ENCODE results near the gene POR. TPM values are rescaled to one million over a fixed set of nuclear protein-coding genes. Genes with fewer than 3 reads are reported as not detected.

The POR gene
- total and polyA plus RNA-seq, 2 of the 13 experiments (the other 11 are each of a cell fraction or from before 2014, with no cell fraction given) = 145 to 266 TPM

DNA sequence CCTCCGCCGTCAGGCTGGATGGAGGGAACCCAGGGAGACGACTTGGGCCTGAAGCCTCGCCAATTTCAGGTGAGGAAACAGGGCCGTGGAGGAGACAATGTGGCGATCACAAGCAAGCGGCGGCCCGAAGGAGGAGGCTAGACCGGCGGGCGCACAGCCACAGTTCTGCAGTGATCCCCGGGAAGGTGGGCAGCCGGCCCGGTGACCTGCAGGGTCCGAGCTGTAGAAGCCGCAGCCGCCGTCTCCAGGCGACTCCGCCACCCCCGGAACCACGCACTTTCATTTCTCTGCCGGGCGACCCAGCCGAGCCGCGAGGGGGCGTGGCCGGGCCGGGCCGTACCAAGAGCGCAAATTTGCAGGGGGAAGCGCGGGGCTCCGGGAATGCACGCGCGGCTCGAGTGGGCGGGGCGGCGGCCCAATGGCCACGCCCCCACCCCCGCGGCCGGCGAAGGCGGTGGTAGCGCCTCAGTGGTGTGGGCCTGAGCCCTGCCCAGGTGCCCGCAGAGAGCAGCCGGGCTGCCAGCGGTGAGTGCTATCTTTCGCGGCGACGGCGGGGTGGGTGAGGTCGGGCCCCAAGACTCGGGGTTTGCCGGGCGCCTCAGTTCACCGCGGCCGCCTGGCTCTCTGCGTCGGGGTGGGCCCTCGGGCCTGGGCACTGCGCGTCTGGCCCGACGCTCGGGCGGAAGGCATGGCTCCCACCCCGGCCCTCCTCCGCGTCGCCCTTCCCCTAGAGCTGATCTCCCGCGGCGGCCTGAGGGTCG is at the start of gene POR (continued):
- TF ChIP-seq, protein P1, sequence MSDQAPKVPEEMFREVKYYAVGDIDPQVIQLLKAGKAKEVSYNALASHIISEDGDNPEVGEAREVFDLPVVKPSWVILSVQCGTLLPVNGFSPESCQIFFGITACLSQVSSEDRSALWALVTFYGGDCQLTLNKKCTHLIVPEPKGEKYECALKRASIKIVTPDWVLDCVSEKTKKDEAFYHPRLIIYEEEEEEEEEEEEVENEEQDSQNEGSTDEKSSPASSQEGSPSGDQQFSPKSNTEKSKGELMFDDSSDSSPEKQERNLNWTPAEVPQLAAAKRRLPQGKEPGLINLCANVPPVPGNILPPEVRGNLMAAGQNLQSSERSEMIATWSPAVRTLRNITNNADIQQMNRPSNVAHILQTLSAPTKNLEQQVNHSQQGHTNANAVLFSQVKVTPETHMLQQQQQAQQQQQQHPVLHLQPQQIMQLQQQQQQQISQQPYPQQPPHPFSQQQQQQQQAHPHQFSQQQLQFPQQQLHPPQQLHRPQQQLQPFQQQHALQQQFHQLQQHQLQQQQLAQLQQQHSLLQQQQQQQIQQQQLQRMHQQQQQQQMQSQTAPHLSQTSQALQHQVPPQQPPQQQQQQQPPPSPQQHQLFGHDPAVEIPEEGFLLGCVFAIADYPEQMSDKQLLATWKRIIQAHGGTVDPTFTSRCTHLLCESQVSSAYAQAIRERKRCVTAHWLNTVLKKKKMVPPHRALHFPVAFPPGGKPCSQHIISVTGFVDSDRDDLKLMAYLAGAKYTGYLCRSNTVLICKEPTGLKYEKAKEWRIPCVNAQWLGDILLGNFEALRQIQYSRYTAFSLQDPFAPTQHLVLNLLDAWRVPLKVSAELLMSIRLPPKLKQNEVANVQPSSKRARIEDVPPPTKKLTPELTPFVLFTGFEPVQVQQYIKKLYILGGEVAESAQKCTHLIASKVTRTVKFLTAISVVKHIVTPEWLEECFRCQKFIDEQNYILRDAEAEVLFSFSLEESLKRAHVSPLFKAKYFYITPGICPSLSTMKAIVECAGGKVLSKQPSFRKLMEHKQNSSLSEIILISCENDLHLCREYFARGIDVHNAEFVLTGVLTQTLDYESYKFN (CRISPR knock-in tag; conservative IDR thresholded peaks at IDR 0.05) = peak; percentile 72
- TF ChIP-seq HOXA7 (CRISPR knock-in tag; IDR thresholded peaks at IDR 0.05) (no peak), MAF1 (CRISPR knock-in tag; IDR thresholded peaks at IDR 0.05; ENCODE audit: borderline replicate concordance) (peak; percentile 28; the same call in 1 of the 2 replicates), GFI1 (CRISPR knock-in tag; IDR thresholded peaks at IDR 0.05; ENCODE audit: borderline replicate concordance) (peak; percentile 88), ZNF589 (CRISPR knock-in tag; conservative IDR thresholded peaks at IDR 0.05) (0 out of 2 replicates have a peak, but pooled peaks have one; percentile 20), MLLT10 (CRISPR knock-in tag; IDR thresholded peaks at IDR 0.05) (no peak), ATM (IDR thresholded peaks at IDR 0.05; ENCODE audit: borderline replicate concordance) (no peak), ZNF350 (CRISPR knock-in tag; IDR thresholded peaks at IDR 0.05; ENCODE audit: borderline replicate concordance, low read depth) (peak; percentile 35), ARNT2 (CRISPR knock-in tag; IDR thresholded peaks at IDR 0.05; ENCODE audit: low read depth) (peak; percentile 95), ZNF720 (CRISPR knock-in tag; IDR thresholded peaks at IDR 0.05) (no peak), ZNF451 (CRISPR knock-in tag; IDR thresholded peaks at IDR 0.05) (peak; percentile 81; the same call in 1 of the 2 replicates), ZMAT3 (CRISPR knock-in tag; conservative IDR thresholded peaks at IDR 0.05) (peak; percentile 94), ZNF678 (CRISPR knock-in tag; IDR thresholded peaks at IDR 0.05) (no peak), MED8 (CRISPR knock-in tag; IDR thresholded peaks at IDR 0.05; ENCODE audit: insufficient replicate concordance) (peak; percentile 90), ZNF224 (CRISPR knock-in tag; IDR thresholded peaks at IDR 0.05) (peak; percentile 89), HES4 (CRISPR knock-in tag; IDR thresholded peaks at IDR 0.05; ENCODE audit: borderline replicate concordance) (peak; percentile 71; the same call in 1 of the 2 replicates), ELK4 (CRISPR knock-in tag; IDR thresholded peaks at IDR 0.05; ENCODE audit: borderline replicate concordance) (no peak), ZNF335 (CRISPR knock-in tag; IDR thresholded peaks at IDR 0.05) (peak; percentile 80), RFXAP (CRISPR knock-in tag; IDR thresholded peaks at IDR 0.05; ENCODE audit: borderline replicate concordance) (peak; percentile 94; the same call in 1 of the 2 replicates)
- TF ChIP-seq, protein P2, sequence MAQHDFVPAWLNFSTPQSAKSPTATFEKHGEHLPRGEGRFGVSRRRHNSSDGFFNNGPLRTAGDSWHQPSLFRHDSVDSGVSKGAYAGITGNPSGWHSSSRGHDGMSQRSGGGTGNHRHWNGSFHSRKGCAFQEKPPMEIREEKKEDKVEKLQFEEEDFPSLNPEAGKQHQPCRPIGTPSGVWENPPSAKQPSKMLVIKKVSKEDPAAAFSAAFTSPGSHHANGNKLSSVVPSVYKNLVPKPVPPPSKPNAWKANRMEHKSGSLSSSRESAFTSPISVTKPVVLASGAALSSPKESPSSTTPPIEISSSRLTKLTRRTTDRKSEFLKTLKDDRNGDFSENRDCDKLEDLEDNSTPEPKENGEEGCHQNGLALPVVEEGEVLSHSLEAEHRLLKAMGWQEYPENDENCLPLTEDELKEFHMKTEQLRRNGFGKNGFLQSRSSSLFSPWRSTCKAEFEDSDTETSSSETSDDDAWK (CRISPR knock-in tag; IDR thresholded peaks at IDR 0.05) = no peak
- TF ChIP-seq, protein P3, sequence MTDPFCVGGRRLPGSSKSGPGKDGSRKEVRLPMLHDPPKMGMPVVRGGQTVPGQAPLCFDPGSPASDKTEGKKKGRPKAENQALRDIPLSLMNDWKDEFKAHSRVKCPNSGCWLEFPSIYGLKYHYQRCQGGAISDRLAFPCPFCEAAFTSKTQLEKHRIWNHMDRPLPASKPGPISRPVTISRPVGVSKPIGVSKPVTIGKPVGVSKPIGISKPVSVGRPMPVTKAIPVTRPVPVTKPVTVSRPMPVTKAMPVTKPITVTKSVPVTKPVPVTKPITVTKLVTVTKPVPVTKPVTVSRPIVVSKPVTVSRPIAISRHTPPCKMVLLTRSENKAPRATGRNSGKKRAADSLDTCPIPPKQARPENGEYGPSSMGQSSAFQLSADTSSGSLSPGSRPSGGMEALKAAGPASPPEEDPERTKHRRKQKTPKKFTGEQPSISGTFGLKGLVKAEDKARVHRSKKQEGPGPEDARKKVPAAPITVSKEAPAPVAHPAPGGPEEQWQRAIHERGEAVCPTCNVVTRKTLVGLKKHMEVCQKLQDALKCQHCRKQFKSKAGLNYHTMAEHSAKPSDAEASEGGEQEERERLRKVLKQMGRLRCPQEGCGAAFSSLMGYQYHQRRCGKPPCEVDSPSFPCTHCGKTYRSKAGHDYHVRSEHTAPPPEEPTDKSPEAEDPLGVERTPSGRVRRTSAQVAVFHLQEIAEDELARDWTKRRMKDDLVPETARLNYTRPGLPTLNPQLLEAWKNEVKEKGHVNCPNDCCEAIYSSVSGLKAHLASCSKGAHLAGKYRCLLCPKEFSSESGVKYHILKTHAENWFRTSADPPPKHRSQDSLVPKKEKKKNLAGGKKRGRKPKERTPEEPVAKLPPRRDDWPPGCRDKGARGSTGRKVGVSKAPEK (CRISPR knock-in tag; IDR thresholded peaks at IDR 0.05; ENCODE audit: borderline replicate concordance) = no peak
